ENCODE results near the gene KRTAP4-16.
"Not testable (repeated sequence)": the region's sequence is repeated elsewhere in the genome, so short reads cannot be mapped to it uniquely, and the experiment has no call there.

KRTAP4-16 gene

GRCh38 chr17:41088760-41089352, 13.2 kb downstream of the KRTAP4-16 start:
- not testable (repeated sequence) for H3K36me3 ChIP-seq (ENCODE audit: control insufficient read depth, insufficient read depth, low read length); H3K9me3 ChIP-seq (ENCODE audit: control insufficient read depth, low read length); H3K9ac ChIP-seq (ENCODE audit: low read length); H3K4me3 ChIP-seq (ENCODE audit: low read length); H3K4me1 ChIP-seq (ENCODE audit: control insufficient read depth, insufficient read depth, low read length); H3K27me3 ChIP-seq (ENCODE audit: control insufficient read depth, insufficient read depth, low read length)

GRCh38 chr17:41084100-41084856, 17.7 kb downstream of the KRTAP4-16 start, which contains the start of gene KRTAP4-7:
Gene KRTAP4-7, plus strand, starts transcription at chr17:41084150. Its CDS starts 57 bp downstream, at chr17:41084207.
- H3K36me3 ChIP-seq (ENCODE audit: control insufficient read depth, insufficient read depth, low read length); H3K9ac ChIP-seq (ENCODE audit: low read length); H3K4me3 ChIP-seq (ENCODE audit: low read length); H3K4me1 ChIP-seq (ENCODE audit: control insufficient read depth, insufficient read depth, low read length); H3K9me3 ChIP-seq (ENCODE audit: control insufficient read depth, low read length); H3K27me3 ChIP-seq (ENCODE audit: control insufficient read depth, insufficient read depth, low read length): not testable (repeated sequence)

GRCh38 chr17:41083427-41083826, 18.6 kb downstream of the KRTAP4-16 start:
- H3K36me3 ChIP-seq (ENCODE audit: control insufficient read depth, insufficient read depth, low read length); H3K27me3 ChIP-seq (ENCODE audit: control insufficient read depth, insufficient read depth, low read length); H3K9me3 ChIP-seq (ENCODE audit: control insufficient read depth, low read length): not testable (repeated sequence)

GRCh38 chr17:41082626-41083025, 19.4 kb downstream of the KRTAP4-16 start:
- no peak overlapping the region for H3K4me3 ChIP-seq (ENCODE audit: low read length)
- no peak overlapping the region for H3K9ac ChIP-seq (ENCODE audit: low read length)
- no peaks in the 10 kb centered on the region for H3K4me1 ChIP-seq (ENCODE audit: control insufficient read depth, insufficient read depth, low read length)
- no peaks in the 10 kb centered on the region for H3K36me3 ChIP-seq (ENCODE audit: control insufficient read depth, insufficient read depth, low read length)
- H3K27me3 ChIP-seq (ENCODE audit: control insufficient read depth, insufficient read depth, low read length) = no peaks in the 10 kb centered on the region
- no peaks in the 10 kb centered on the region for H3K9me3 ChIP-seq (ENCODE audit: control insufficient read depth, low read length)

More at GRCh38 chr17:41083427-41083826, 18.6 kb downstream of the KRTAP4-16 start:
- not testable (repeated sequence) for H3K4me3 ChIP-seq (ENCODE audit: low read length); H3K9ac ChIP-seq (ENCODE audit: low read length); H3K4me1 ChIP-seq (ENCODE audit: control insufficient read depth, insufficient read depth, low read length)

- Histone ChIP-seq H3K4me1 (ENCODE audit: control insufficient read depth, insufficient read depth, low read length) (no peaks in the 10 kb centered on the region), H3K9me3 (ENCODE audit: control insufficient read depth, low read length) (no peaks in the 10 kb centered on the region), H3K27me3 (ENCODE audit: control insufficient read depth, insufficient read depth, low read length) (peaks cover 8% of the 10 kb centered on the region), H3K36me3 (ENCODE audit: control insufficient read depth, insufficient read depth, low read length) (no peaks in the 10 kb centered on the region), H3K4me3 (ENCODE audit: low read length) (no peak overlapping the region), H3K9ac (ENCODE audit: low read length) (no peak overlapping the region)
These were observed 25.2 kb downstream of the KRTAP4-16 start for GRCh38 chr17:41076788-41077187.

- no peak overlapping the region for H3K4me3 ChIP-seq (ENCODE audit: low read length)
- no peaks in the 10 kb centered on the region for H3K36me3 ChIP-seq (ENCODE audit: control insufficient read depth, insufficient read depth, low read length)
These were observed 28.3 kb downstream of the KRTAP4-16 start for GRCh38 chr17:41073676-41074075.

GRCh38 chr17:41071606-41072360, 30.2 kb downstream of the KRTAP4-16 start:
- no peaks in the 10 kb centered on the region for H3K36me3 ChIP-seq (ENCODE audit: control insufficient read depth, insufficient read depth, low read length)
- no peak overlapping the region for H3K9ac ChIP-seq (ENCODE audit: low read length)
- no peaks in the 10 kb centered on the region for H3K4me1 ChIP-seq (ENCODE audit: control insufficient read depth, insufficient read depth, low read length)
- peaks cover 8% of the 10 kb centered on the region for H3K27me3 ChIP-seq (ENCODE audit: control insufficient read depth, insufficient read depth, low read length)
- no peaks in the 10 kb centered on the region for H3K9me3 ChIP-seq (ENCODE audit: control insufficient read depth, low read length)
- no peak overlapping the region for H3K4me3 ChIP-seq (ENCODE audit: low read length)

More at GRCh38 chr17:41073676-41074075, 28.3 kb downstream of the KRTAP4-16 start:
- no peak overlapping the region for H3K9ac ChIP-seq (ENCODE audit: low read length)
- H3K9me3 ChIP-seq (ENCODE audit: control insufficient read depth, low read length) = no peaks in the 10 kb centered on the region
- no peaks in the 10 kb centered on the region for H3K4me1 ChIP-seq (ENCODE audit: control insufficient read depth, insufficient read depth, low read length)
- H3K27me3 ChIP-seq (ENCODE audit: control insufficient read depth, insufficient read depth, low read length) = peaks cover 8% of the 10 kb centered on the region

- Histone ChIP-seq H3K4me1 (ENCODE audit: control insufficient read depth, insufficient read depth, low read length) (no peaks in the 10 kb centered on the region), H3K36me3 (ENCODE audit: control insufficient read depth, insufficient read depth, low read length) (no peaks in the 10 kb centered on the region), H3K4me3 (ENCODE audit: low read length) (no peak overlapping the region)
These were observed 33.0 kb downstream of the KRTAP4-16 start for GRCh38 chr17:41069031-41069430.

GRCh38 chr17:41067281-41067680, 34.7 kb downstream of the KRTAP4-16 start:
- H3K9ac ChIP-seq (ENCODE audit: low read length) = no peak overlapping the region
- no peaks in the 10 kb centered on the region for H3K9me3 ChIP-seq (ENCODE audit: control insufficient read depth, low read length)
- no peaks in the 10 kb centered on the region for H3K4me1 ChIP-seq (ENCODE audit: control insufficient read depth, insufficient read depth, low read length)
- no peak overlapping the region for H3K4me3 ChIP-seq (ENCODE audit: low read length)
- no peaks in the 10 kb centered on the region for H3K36me3 ChIP-seq (ENCODE audit: control insufficient read depth, insufficient read depth, low read length)
- H3K27me3 ChIP-seq (ENCODE audit: control insufficient read depth, insufficient read depth, low read length) = no peaks in the 10 kb centered on the region

More at GRCh38 chr17:41069031-41069430, 33.0 kb downstream of the KRTAP4-16 start:
- Histone ChIP-seq H3K9me3 (ENCODE audit: control insufficient read depth, low read length) (no peaks in the 10 kb centered on the region), H3K27me3 (ENCODE audit: control insufficient read depth, insufficient read depth, low read length) (no peaks in the 10 kb centered on the region), H3K9ac (ENCODE audit: low read length) (no peak overlapping the region)

- no peaks in the 10 kb centered on the region for H3K36me3 ChIP-seq (ENCODE audit: control insufficient read depth, insufficient read depth, low read length)
- no peaks in the 10 kb centered on the region for H3K9me3 ChIP-seq (ENCODE audit: control insufficient read depth, low read length)
- H3K27me3 ChIP-seq (ENCODE audit: control insufficient read depth, insufficient read depth, low read length) = no peaks in the 10 kb centered on the region
- H3K4me1 ChIP-seq (ENCODE audit: control insufficient read depth, insufficient read depth, low read length) = no peaks in the 10 kb centered on the region
- no peak within 1 kb of the TSS for H3K4me3 ChIP-seq (ENCODE audit: low read length)
- no peak within 1 kb of the TSS for H3K9ac ChIP-seq (ENCODE audit: low read length)
These were observed 36.0 kb downstream of the KRTAP4-16 start, which contains the start of gene KRTAP2-4 for GRCh38 chr17:41065829-41066624. Gene KRTAP2-4, minus strand, starts transcription at chr17:41065879. Its CDS starts 34 bp downstream, at chr17:41065845.

GRCh38 chr17:41065016-41065689, 36.9 kb downstream of the KRTAP4-16 start:
- not testable (repeated sequence) for H3K4me3 ChIP-seq (ENCODE audit: low read length); H3K36me3 ChIP-seq (ENCODE audit: control insufficient read depth, insufficient read depth, low read length); H3K27me3 ChIP-seq (ENCODE audit: control insufficient read depth, insufficient read depth, low read length); H3K9me3 ChIP-seq (ENCODE audit: control insufficient read depth, low read length); H3K9ac ChIP-seq (ENCODE audit: low read length); H3K4me1 ChIP-seq (ENCODE audit: control insufficient read depth, insufficient read depth, low read length)
